CD4-positive, alpha-beta T cell (primary cell): ENCODE measurements around the gene SEPTIN8. TPM values are rescaled to one million over a fixed set of nuclear protein-coding genes. Genes with fewer than 3 reads are reported as not detected.

Experiments
- ATAC-seq: fragments of 200-7000 bp; cut with Tn5 transposase; one replicate; pipeline ENCODE4 v1.10.0; 2022; ENCODE audit warnings: mild to moderate bottlenecking; ENCODE audit not compliant: poor library complexity
- CTCF ChIA-PET: fragments of 350-600 bp; sonication (Branson Sonifier 250); formaldehyde crosslinking; loops from one replicate; lab custom pipeline; 2021; ENCODE audit warnings: antibody characterized with exemption, inconsistent platforms; lab: Charles Lee
- POLR2A ChIA-PET: fragments of 350-600 bp; sonication (Branson Sonifier 250); formaldehyde crosslinking; loops from one replicate; lab custom pipeline; 2021; ENCODE audit warnings: antibody characterized with exemption, inconsistent platforms; lab: Charles Lee
- DNase-seq, 14 experiments: peaks; one replicate each; pipeline ENCODE4 v3.0.0-alpha.2; 2013 to 2020; ENCODE audit warnings: mixed read lengths in 2 of 14
- H3K27ac ChIP-seq, 2 donors: one replicate each; pipeline versions ENCODE4 v1.5.1 to v1.7.0; 2013; ENCODE audit warnings: low read length in 2 of 2, low read depth in 1 of 2, mild to moderate bottlenecking in 1 of 2
- H3K27me3 ChIP-seq, 2 experiments: 1 replicate in 1 of 2; 2 replicates in 1 of 2; pipeline versions ENCODE4 v1.6.1 to v1.7.0; 2013; ENCODE audit warnings: low read length in 2 of 2, control low read depth in 1 of 2, mild to moderate bottlenecking in 1 of 2, moderate library complexity in 1 of 2; ENCODE audit not compliant: insufficient read depth in 2 of 2, control insufficient read depth in 1 of 2
- H3K36me3 ChIP-seq: one replicate; pipeline ENCODE4 v1.6.1; 2013; ENCODE audit warnings: low read length, control low read depth; ENCODE audit not compliant: insufficient read depth
- H3K4me1 ChIP-seq: one replicate; pipeline ENCODE4 v1.6.1; 2013; ENCODE audit warnings: low read length, control low read depth; ENCODE audit not compliant: insufficient read depth
- H3K4me3 ChIP-seq: one replicate; pipeline ENCODE4 v1.5.1; 2013; ENCODE audit warnings: mild to moderate bottlenecking, low read length, moderate library complexity
- H3K9me3 ChIP-seq, 2 experiments: 1 replicate in 1 of 2; 2 replicates in 1 of 2; pipeline versions ENCODE4 v1.6.1 to v1.7.0; 2013; ENCODE audit warnings: low read length in 2 of 2, mild to moderate bottlenecking in 2 of 2, control low read depth in 1 of 2, moderate library complexity in 1 of 2; ENCODE audit not compliant: control insufficient read depth in 1 of 2, insufficient read depth in 1 of 2
- H3K27ac Mint-ChIP-seq: one replicate; pipeline ENCODE4 v1.8.0; 2020; ENCODE audit warnings: mixed read lengths
- H3K27me3 Mint-ChIP-seq: one replicate; pipeline ENCODE4 v1.8.0; 2021; ENCODE audit warnings: mixed read lengths
- H3K36me3 Mint-ChIP-seq: one replicate; pipeline ENCODE4 v1.8.0; 2021; ENCODE audit warnings: low read depth, mixed read lengths
- H3K4me1 Mint-ChIP-seq: one replicate; pipeline ENCODE4 v1.8.0; 2021; ENCODE audit warnings: low read depth, mixed read lengths
- H3K4me3 Mint-ChIP-seq: one replicate; pipeline ENCODE4 v1.8.0; 2020; ENCODE audit warnings: mild to moderate bottlenecking, mixed read lengths
- H3K9me3 Mint-ChIP-seq: one replicate; pipeline ENCODE4 v1.8.0; 2020; ENCODE audit warnings: mixed read lengths
- CTCF ChIP-seq: fragments of 200-600 bp; IDR thresholded peaks from one replicate; pipeline ENCODE4 v1.8.0; 2022; ENCODE audit warnings: antibody characterized with exemption, mild to moderate bottlenecking
- intact Hi-C, 2 experiments: fragments of 100-400 bp; cut with DNase I in 1 of 2; cut with micrococcal nuclease in 1 of 2; formaldehyde crosslinking; loops; one replicate each; pipeline versions ENCODE4 v1.15.1 to v1.9.0; 2023 to 2025; cut with DNase I, micrococcal nuclease
- total RNA-seq, 174 experiments: library from RNA in 2 of 174; stranded (reverse) in 2 of 174; gene quantifications; one replicate each; pipeline ENCODE4 v1.2.3 and lab custom pipeline; 2021 to 2026

The SEPTIN8 gene
- total RNA-seq, 2 experiments from 2014 or later, result 4.4 to 5.3 TPM

GRCh38 chr5:132774896-132775295 lies 2.1 kb downstream of the SEPTIN8 start:
- Histone ChIP-seq H3K27ac (no peak overlapping the region), H3K9me3 (no peaks in the 10 kb centered on the region), H3K4me1 (peaks cover 23% of the 10 kb centered on the region), H3K4me3 (no peak overlapping the region), H3K27me3 (peaks cover 9 to 14% of the 10 kb centered on the region in 2 experiments), H3K36me3 (no peaks in the 10 kb centered on the region)
- H3K27me3 Mint-ChIP-seq, result peaks cover 27% of the 10 kb centered on the region
- intact Hi-C loops, result no loop called here
- peaks cover 17% of the 10 kb centered on the region for H3K4me1 Mint-ChIP-seq
- H3K36me3 Mint-ChIP-seq, result no peaks in the 10 kb centered on the region
- no peak for ATAC-seq
- POLR2A ChIA-PET, result no interaction called here
- CTCF ChIA-PET, result no interaction called here
- H3K4me3 Mint-ChIP-seq, result peak overlapping the region; percentile 26
- no peak for DNase-seq
- H3K27ac Mint-ChIP-seq, result no peak overlapping the region
- H3K9me3 Mint-ChIP-seq, result no peaks in the 10 kb centered on the region
- no peak for TF ChIP-seq CTCF

GRCh38 chr5:132774406-132774805 lies 2.6 kb downstream of the SEPTIN8 start:
- Mint-ChIP-seq H3K4me1 (peaks cover 14% of the 10 kb centered on the region), H3K36me3 (no peaks in the 10 kb centered on the region), H3K27ac (no peak overlapping the region), H3K4me3 (no peak overlapping the region), H3K9me3 (no peaks in the 10 kb centered on the region), H3K27me3 (peaks cover 24% of the 10 kb centered on the region)
- ChIA-PET POLR2A (no interaction called here), CTCF (no interaction called here)
- no peak for TF ChIP-seq CTCF
- Histone ChIP-seq H3K4me1 (peaks cover 23% of the 10 kb centered on the region), H3K4me3 (no peak overlapping the region), H3K36me3 (no peaks in the 10 kb centered on the region), H3K9me3 (no peaks in the 10 kb centered on the region), H3K27ac (no peak overlapping the region), H3K27me3 (peaks cover 7 to 13% of the 10 kb centered on the region in 2 experiments)
- intact Hi-C loops, result no loop called here
- ATAC-seq, result no peak
- no peak for DNase-seq

GRCh38 chr5:132773601-132774355 lies 3.3 kb downstream of the SEPTIN8 start:
- Histone ChIP-seq H3K4me1 (peaks cover 23% of the 10 kb centered on the region), H3K36me3 (no peaks in the 10 kb centered on the region), H3K9me3 (no peaks in the 10 kb centered on the region), H3K4me3 (no peak overlapping the region), H3K27me3 (peaks cover 7% of the 10 kb centered on the region in 2 experiments), H3K27ac (no peak overlapping the region)
- CTCF ChIA-PET, result no interaction called here
- Mint-ChIP-seq H3K4me3 (no peak overlapping the region), H3K36me3 (no peaks in the 10 kb centered on the region), H3K27ac (no peak overlapping the region), H3K9me3 (no peaks in the 10 kb centered on the region), H3K27me3 (peaks cover 17% of the 10 kb centered on the region), H3K4me1 (peaks cover 14% of the 10 kb centered on the region)
- DNase-seq (no peak), ATAC-seq (no peak)
- intact Hi-C loops, result no loop called here
- no peak for TF ChIP-seq CTCF
- POLR2A ChIA-PET, result no interaction called here
